NT2/D1 (cell line): Measurements from ENCODE around the gene RAB4A.

Source experiments
- SUZ12 ChIP-seq: IDR thresholded peaks from 2 replicates; pipeline ENCODE4 v1.6.1; 2011; ENCODE audit not compliant: insufficient read length, insufficient read depth; ENCODE audit errors: extremely low read depth
- YY1 ChIP-seq: IDR thresholded peaks from 2 replicates; pipeline ENCODE4 v1.6.1; 2011; ENCODE audit not compliant: insufficient read length, insufficient read depth
- ZNF274 ChIP-seq: IDR thresholded peaks from 2 replicates; pipeline ENCODE4 v1.6.1; 2011; ENCODE audit warnings: mild to moderate bottlenecking, low read depth, low read length

DNA sequence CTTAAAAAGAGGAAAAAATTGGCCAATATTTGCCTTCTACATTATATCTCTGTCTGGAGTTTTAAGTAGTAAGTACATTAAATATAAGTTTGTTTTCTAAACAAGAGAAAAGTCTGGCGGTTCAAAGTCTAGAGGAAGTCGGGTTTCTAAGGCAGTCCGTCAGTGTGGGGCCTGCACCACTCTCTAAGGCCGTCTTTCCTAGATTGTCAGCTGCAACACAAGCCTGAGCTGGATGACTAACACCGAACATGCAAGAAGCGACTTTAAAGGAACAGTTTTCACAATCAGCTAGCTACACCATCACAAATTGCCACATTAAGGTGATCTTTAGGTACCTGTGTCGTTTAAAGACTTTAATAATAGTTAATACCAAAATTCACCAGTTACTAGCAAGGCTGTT lies 52.3 kb downstream of the RAB4A start:
- no peak for TF ChIP-seq SUZ12
- no peak for TF ChIP-seq ZNF274
- TF ChIP-seq YY1: no peak
